HG03521 (cell line): ENCODE results near the gene CHST13.

Source experiments
- ATAC-seq: cut with Tn5 transposase; IDR thresholded peaks from one replicate; pipeline ENCODE4 v1.9.1; 2021; ENCODE audit warnings: mild to moderate bottlenecking, moderate library complexity; ENCODE audit not compliant: unreplicated experiment

The CHST13 gene

DNA sequence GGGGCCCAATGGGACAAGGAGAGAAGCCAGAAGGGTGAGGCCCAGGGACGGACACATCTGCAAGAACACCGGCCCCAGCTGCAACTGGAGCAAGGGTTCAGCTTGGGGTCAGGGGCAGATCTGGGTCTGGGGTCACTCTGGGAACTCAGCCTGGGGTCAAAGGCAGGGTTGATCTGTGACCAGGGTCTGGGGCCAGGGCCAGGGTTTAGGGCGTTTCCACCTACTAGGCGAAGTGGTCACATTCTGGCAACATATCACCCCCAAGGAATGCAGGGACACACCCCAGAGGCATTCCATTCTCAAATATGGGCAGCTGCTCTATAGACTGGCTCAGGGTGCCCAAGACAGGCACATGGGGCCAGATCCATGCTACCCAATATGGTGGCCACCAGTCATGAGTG lies 15.4 kb upstream of the CHST13 start:
- no peak for ATAC-seq

DNA sequence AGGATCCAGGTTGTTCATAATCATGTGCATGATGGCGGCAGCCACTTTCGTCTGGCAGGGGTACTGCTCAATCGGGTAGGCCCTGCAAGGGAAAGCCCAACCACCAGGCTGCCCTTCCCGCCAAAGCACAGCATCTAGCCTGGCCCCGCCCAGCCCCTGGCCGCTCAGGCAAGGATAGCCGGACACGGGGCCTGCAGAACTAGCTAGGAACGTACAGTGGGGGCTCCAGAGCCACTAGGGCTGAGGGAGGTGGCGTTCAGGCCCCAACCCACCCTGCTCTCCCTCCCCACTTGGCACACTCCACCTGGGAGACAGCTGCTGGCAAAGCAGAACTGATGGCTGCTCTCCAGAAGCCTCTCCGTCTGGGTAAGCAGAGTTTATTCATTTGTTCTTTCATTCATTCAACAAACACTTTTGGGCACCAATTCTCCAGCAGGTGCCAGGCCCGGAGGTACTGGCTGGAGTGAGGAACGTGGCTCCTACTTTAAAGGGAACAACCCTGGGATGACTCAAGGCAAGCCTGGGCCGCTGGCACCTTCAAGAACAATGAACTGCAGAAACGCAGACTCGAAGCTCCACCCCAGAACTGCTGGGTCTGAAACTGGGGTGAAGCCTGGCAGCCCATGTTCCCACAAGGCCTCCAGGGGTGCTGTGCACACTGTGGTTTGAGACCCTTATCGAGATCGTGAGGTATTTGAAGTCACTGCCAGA lies 14.2 kb upstream of the CHST13 start:
- ATAC-seq, result no peak

- ATAC-seq, result no peak
Measured at GRCh38 chr3:126510308-126510910, 13.5 kb upstream of the CHST13 start.

- no peak for ATAC-seq
Measured at GRCh38 chr3:126511291-126511690, 12.7 kb upstream of the CHST13 start.

DNA sequence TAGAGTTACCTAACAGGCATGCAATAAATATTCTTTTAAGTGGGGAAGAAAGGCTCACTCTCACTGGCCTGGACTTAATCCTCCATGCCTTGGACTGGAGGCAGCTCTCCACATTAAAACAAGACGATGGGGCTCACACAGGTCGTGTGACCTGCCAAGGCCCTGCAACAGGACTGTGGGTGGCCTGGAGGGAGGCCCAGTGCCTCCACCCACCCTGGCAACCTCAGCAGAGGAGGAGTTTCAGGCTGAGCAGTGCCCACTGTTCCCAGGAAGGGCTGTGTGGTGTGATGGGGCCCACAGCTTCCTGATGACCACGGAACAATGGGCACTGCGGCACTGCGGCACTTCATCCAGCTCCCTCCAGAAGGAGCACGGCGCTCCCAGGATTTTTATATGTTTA lies 11.9 kb upstream of the CHST13 start:
- no peak for ATAC-seq

GRCh38 chr3:126512916-126513650 lies 10.9 kb upstream of the CHST13 start:
- ATAC-seq, result no peak

GRCh38 chr3:126514161-126514560 lies 9.8 kb upstream of the CHST13 start:
- no peak for ATAC-seq

GRCh38 chr3:126515066-126515706 lies 8.8 kb upstream of the CHST13 start:
- ATAC-seq, result no peak

GRCh38 chr3:126516152-126516935 lies 7.6 kb upstream of the CHST13 start:
- no peak for ATAC-seq

DNA sequence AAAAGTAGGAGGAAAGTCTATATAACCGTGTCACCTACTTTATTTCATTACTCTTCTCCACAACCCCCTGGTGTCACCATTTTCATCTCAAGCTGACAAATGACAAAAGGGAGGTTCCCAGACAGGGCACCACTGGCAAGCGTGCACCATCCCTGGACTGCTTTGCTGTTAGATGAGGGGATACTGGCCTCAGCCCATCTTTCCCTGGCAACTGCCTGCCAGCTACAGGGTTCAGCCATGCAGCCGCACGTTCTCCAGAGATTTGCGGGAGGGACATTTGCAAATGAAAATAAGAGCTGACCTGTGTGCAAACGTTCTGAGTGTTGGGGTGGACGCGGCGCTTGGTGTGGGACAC lies 7.0 kb upstream of the CHST13 start:
- no peak for ATAC-seq

GRCh38 chr3:126517291-126517951 lies 6.5 kb upstream of the CHST13 start, which contains the start of gene UROC1:
Gene UROC1, minus strand, starts transcription at chr3:126517773. Its CDS starts 54 bp downstream, at chr3:126517719.
- ATAC-seq, result no peak

- ATAC-seq, result no peak
Measured at GRCh38 chr3:126517986-126518778, 5.8 kb upstream of the CHST13 start.

- no peak for ATAC-seq
Measured at GRCh38 chr3:126518779-126519177, 5.2 kb upstream of the CHST13 start.

GRCh38 chr3:126519506-126520455 lies 4.2 kb upstream of the CHST13 start:
- no peak for ATAC-seq

DNA sequence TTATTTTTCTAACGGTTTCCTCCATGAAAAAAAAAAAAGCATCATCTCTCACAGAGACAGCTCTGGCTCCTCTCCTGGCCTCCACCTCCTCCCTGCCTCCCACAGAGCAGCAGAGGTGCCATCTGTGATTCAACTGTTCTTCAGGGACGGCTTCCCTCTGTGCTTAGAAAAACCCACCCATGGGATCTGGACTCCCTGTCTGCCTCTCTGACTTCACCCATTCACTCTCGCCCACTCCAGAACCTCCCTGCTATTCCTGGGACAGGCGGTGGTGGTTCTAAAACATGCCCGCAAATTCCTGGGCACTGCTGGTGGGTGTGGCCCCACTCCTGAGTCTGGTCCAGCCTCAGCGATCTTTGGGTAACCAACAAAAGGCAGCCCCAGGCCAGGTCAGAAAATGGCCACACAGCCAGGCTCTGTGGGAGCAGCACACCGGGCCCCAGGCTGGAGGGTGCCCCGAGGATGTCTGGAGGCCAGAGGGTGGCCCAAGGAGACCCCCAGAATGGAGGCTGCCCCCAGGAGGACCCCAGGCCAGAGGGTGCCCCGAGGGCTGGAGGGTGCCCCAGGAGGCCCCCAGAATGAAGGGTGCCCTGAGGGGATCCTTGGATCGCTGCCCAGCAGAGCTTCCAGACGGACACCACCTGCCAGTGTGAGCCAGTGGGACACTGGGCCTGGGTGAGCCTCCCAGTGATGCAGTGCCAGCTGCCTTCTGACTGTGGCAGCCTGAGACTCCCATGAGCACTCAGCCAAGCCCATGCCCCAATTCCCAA lies 2.6 kb upstream of the CHST13 start:
- no peak for ATAC-seq

DNA sequence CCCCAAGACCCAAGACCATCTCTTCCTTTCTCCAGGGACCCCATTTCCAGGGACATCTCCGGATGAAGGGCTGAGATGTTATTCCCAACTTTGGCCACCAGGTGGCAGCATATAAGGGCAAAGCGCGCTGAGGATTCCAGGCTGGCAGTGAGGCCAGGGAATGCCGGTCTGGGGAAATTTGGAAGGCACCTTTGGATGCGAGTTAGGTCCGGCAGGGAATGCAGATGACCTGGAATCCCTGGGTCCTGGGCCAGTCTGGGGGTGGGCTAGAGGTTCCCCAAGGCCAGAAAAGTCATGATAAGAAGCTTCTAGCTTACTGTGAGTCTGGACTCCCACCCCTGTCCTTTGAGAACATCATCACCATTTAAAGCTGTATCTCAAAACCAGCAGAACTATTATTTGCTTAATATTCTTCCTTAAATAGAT lies 1.6 kb upstream of the CHST13 start:
- no peak for ATAC-seq

DNA sequence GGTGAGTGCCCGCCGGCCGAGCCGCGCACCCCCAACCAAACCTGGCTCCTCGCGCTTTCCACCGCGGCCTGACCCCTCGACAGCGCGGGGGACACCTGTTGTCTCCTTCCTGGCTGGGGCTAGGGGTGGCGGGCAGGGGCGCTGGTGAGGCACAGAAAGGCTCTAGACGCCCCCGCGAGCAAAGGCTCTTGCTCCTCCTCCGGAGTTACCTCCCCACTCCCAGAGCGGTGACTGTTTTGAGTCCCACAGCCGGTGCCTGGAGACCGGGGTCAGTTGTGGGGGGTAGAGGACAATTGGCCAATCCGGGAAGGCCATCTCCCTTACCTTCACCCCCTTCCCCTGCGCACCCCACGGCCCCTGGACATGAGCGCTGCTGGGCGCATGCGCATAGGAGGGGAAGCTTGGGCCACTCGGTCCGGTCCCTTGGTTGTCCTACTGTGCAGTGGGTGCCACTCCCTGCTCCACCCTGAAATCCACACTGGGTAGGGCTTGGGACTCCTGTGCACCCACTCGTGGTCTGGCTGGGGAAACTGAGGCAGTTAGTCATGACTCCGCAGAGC lies 554 bp downstream of the CHST13 start:
- ATAC-seq, result no peak
